GM18505 (cell line): ENCODE data around the gene SYCE3.

Experiments used
- ATAC-seq: cut with Tn5 transposase; IDR thresholded peaks from one replicate; pipeline ENCODE4 v1.9.1; 2021; ENCODE audit not compliant: unreplicated experiment
- POLR2A ChIP-seq: IDR thresholded peaks from 4 replicates; pipeline ENCODE4 v1.6.1; 2011; ENCODE audit warnings: borderline replicate concordance; ENCODE audit not compliant: insufficient read depth, insufficient read length; ENCODE audit errors: extremely low read depth

The SYCE3 gene

DNA sequence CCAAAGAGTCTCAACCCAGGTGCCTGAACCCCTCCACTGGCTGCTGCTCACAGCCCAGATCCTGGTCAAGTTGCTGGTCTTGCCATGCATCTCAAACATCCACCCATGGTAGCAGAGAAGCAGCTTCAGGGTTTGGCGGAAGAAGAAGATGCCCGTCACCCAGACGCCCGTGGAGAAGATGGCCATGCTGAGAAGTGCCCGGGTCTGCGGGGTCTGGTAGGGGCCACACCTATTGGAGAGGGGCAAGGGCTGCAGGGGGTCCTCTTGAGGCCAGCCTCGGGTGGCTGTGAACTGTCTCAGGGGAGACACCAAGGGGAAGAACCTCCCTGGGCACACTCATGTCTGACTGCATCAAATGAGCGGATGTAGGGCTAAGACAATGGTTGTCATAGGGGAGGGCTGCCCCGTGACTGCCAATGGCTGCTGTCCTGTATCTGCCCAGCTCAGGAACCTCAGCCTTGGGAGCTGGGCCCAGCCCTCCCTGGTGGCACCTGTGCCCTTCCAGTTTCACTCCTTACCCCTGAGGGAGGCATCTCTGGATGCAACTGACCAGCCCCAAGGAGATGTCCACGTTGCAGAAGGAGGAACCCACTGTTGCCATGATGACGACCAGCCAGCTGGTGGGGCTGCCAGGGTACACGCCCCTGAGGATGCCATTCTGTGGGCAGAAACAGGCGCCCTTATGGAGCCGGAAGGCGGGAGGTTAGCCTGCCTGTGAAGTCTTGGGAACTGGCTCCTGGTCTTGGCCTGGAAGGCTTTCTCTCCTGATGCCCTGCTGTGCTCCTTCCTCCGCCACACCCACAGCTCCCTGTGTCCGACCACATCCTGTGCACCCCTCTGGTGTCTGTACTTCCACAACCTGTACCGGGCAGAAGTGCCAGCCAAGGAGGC is 14.3 kb upstream of the SYCE3 start:
- no peak for TF ChIP-seq POLR2A
- no peak for ATAC-seq

DNA sequence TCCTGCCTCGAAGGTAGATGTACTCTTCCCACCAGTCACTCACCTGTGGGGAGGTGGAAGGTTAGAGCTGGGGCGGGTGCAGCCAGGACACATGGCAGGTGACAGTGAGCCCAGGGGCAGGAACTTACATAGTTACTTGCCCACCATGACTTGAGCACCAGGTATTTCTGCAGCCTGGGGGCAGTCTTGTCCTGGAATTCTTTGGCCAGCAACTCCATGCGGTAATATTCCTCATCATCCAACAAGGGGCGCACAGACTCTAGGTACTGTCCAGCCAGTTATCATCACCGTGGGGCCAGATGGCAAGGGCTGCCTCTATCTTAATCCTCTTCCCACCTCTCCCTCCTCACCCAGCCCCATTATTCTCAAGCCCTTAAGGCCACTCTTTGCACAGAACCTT is 13.4 kb upstream of the SYCE3 start:
- ATAC-seq, result no peak
- TF ChIP-seq POLR2A, result no peak

DNA sequence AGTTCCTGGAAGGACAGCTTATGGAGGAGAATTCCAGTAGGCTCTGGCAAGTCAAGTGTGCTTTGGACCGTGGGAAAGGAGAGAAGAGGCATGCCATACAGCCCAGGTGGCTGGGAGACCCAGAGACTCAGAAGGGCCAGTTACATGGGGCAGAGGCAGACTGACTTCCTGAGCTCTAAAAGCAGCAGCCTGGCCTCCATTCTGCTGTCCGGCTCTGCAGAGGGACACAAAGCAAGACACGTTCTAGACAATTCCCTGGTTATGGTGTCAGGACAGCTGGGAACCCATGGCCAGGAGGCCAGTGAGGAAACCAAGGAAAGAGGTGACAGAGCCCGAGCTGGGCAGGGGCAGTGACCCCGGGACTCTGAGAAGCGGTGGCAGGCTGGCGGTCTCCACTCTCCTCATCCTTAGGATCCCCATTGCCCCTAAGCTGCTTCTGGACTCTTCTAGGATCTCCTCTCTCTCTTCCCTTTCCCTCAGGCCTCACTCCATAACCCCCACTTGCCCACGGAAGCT is 12.8 kb upstream of the SYCE3 start:
- ATAC-seq, result no peak
- TF ChIP-seq POLR2A, result no peak

DNA sequence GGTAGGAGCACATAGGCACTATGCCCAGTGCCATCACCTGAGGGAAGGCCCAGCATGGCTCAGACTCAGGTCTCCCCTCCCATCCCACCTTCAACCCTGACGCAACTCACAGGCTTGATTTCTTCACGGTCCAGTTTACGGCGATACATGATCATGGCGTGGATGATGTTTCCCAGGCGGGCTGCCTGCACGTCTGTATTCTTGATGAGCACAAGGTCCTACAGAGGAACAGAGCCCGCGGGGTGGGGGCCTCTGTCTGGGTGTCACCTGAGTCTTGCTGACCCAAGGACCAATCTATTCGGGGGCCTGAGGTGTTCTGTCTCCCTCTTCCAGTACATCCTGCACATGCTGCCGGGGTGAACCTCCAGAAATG is 11.7 kb upstream of the SYCE3 start:
- ATAC-seq, result no peak

DNA sequence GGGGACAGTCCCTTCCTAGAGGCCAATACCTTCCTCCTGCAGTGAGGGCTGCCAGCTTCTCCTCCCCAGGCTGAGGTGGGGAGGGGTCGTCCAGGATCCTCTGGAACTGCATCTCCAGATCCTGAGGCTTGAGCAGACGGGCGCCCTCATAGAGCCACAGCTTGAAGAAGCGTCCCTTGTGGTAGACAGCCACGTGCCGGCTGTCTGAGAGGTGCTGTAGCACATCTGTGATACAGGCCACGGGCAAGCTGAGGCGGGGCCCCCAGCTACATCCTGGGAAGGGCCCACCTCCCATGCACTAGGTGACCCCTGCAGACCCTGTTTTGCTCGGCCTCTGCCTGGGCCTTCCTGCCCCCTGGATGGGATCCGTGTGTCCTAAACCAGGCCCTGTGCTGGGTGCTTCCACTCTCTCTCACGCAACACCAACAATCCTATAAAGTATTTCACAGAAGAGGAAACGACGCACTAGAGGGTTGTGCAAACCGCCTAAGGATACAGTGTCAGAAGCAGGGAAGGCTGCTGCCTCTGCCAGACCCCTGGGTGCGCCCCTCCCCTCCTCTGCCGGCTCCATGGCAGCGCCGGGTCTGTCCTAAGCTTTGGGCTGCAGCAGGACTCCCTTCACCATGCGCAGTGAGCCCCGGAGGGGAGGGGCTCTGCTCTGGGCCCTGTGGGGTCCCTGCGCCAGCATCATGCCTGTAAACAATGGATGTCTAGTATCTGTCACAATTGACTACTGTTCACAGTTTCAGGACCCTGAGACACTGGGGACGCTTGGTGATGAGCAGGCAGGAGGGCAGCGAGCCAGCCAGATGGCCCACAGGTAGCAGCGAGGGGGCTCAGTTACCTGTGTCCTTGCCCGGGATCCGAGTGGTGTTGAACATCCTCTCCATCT is 11.0 kb upstream of the SYCE3 start:
- ATAC-seq, result no peak
- TF ChIP-seq POLR2A, result no peak

More for the DNA sequence above, 11.7 kb upstream of the SYCE3 start:
- no peak for TF ChIP-seq POLR2A

DNA sequence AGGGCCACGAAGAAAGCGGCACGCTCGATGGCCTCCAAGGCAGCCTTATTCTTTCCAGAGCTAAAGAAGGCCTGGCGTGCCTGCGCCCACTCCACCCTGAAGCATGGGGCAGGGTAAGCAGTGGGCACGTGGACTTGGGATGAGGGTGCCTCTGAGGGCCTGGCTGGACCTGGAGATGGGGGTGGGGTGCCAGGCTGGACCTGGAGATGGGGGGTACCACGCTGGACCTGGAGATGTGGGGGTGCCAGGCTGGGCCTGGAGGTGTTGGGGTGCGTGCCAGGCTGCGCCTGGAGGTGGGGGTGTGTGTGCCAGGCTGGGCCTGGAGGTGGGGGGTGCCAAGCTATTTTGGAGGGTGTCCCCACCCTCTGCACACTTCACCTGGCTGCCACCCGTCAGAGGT is 10.2 kb upstream of the SYCE3 start:
- no peak for TF ChIP-seq POLR2A
- no peak for ATAC-seq

DNA sequence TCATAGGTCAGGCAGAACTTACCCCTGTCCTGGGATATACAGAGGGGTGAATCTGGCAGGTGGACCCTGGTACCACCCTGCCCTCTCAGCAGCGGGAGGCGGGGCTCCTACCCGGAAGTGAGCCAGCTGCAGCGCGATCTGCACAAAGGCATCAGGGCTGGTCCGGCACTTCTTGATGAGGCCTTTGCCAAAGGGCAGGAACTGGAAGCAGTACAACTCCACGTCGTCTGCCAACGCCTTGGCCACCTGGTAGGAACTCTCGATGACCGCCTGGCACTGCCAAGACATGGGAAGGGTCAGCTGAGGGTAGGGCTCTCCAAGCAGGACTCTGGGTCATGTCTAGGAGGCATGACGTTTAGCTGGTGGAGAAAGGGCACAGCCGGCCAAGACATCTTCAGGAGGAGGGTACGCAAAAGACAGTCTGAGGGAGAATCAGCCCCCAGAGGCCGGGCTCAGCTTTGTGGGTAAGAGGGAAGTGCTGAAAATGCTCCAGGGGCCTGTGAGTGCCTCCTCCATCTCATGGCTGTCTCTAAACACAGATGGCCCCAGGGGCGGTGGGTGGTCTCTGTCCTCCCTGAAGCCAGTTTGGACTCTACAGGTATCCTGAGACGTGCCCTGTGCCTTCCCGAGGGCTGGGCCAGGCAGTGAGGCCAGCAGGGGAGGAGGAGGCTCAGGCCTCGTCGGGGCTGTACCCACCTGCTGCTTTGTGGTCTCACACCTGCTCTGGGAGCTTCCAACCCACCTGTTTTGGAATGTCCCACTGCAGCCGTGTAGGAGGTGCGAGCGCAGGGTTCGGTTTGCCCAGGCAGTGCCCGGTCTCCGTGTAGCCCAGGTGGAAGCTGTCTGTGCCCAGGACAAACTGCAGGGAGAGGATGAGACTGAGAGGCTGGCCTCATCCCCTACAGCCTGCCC is 8.8 kb upstream of the SYCE3 start:
- ATAC-seq, result no peak
- no peak for TF ChIP-seq POLR2A

DNA sequence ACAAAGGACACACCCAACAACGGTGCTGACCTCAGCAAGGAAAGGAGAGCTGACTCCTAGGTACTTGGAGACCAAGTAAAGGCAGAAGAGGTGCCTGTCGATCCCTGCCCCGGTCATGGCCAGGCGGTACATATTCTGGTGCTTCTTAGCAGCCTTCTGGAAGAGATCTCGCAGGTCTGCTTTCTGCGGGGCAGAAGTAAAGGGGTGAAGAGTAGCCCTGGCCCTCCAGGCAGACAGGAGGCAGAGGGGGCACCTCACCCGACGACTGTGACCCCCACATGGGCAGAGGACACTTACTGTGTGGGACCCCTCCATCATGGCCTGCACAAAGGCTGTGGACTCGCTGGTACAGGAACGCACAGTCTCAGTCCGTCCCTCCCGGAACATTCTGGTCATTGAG is 8.1 kb upstream of the SYCE3 start:
- no peak for TF ChIP-seq POLR2A
- no peak for ATAC-seq

DNA sequence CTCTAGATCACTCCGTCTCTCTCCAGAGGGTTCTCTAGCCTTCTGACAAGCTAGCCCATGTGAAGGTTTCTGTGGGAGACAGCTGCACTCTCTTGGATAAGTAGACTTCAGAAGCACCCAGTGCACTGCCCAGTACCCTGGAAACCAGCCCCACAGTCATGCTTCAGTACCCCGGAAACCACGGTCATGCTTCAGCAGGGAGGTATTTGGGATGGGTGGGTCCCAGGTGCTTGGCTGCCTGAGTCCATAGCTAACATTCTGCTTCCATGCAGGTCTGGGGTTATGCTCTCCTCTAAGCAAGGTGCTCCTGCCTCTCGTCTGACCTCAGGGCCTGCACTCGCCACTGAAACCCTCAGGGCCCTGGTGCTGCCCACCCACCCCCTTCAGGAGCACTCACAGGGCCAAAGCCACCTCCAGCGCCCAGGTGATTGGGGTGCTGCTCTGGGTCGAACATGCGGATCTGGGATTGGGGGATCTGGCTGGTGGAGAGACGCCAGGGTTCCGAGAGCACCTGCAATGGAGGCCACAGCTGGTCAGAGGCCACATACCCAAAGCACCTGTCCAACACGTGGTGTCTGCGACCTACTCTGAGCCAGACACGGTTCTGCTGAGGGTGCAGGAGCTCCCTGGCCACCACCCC is 7.3 kb upstream of the SYCE3 start:
- no peak for TF ChIP-seq POLR2A
- no peak for ATAC-seq

DNA sequence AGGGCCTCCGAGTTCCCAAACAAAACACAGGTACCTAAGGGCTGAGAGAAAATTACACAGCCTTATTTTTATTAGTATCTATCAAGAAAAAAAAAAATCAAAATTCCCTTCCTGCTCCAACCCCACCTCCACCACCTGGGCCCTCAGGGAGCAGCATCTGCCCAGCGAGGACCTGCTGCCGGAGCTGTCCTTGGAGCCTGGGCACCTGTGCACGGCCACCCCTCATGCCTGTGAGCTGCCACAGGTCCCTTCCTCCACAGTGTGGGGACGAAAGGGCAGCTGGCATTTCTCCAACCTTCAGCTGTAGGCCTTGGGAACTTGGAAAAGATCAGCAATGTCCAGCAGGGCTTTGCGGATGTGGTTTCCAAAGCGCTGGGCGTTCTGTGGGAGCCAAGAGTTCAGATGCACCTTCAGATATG is 6.3 kb upstream of the SYCE3 start:
- TF ChIP-seq POLR2A, result no peak
- no peak for ATAC-seq

DNA sequence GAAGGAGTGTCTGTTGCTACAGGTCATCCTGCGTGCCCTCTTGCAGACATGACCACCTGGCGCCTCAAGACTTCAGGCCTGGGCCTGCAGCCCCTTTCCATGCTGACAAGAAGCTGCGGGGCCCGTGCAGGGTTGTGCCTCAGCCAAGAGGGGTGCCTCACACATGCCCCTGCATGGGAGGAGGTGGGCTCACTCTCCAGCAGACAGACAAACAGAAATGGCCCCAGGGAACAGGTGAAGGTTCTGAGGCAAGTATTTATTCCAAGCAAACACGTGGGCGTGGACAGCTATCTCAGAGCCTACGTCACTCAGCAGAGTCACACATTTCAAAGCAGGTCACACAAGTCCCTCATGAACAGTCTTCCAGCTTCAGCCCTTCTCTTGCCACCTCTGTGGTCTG is 5.9 kb upstream of the SYCE3 start:
- ATAC-seq, result no peak
- no peak for TF ChIP-seq POLR2A

DNA sequence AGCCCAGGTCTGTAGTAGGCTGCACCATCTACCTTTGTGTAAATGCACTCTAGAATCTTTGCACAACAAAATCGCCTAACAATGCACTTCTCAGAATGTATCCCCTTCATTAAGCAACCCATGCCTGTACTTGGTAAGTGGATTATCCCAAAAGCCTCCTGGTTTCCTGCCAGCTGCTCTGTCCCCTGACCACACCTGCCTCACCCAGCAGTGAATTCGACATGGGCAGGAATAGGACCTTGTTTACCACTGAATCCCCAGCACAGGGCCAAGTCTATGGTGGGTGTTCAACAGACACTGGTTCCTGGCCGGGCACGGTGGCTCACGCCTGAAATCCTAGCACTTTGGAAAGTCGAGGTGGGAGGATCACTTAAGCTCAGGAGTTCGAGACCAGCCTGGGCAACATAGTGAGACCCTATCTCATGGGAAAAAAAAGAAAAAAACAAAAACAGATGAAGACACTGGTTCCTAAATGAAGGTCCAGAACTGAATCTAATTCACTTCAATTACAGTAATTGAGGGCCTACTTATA is 5.1 kb upstream of the SYCE3 start:
- no peak for TF ChIP-seq POLR2A
- no peak for ATAC-seq
